DND-41 (cell line): Measurements from ENCODE around the gene SLC4A7.

Source experiments
- ATAC-seq: fragments of 200-7000 bp; cut with Tn5 transposase; 3 replicates; pipeline ENCODE4 v1.9.1; 2021; ENCODE audit warnings: low read depth; ENCODE audit not compliant: insufficient read depth
- DNase-seq: peaks from one replicate; pipeline ENCODE4 v3.0.0-alpha.2; 2020
- H2AFZ ChIP-seq: 2 replicates; pipeline ENCODE4 v1.6.0; 2012; ENCODE audit warnings: low read depth, low read length
- H3K27ac ChIP-seq: 2 replicates; pipeline ENCODE4 v1.5.1; 2012; ENCODE audit warnings: low read length, inconsistent platforms
- H3K27me3 ChIP-seq: fragments of 200-600 bp; sonication (generic); 2 replicates; pipeline ENCODE4 v1.6.0; 2012; ENCODE audit warnings: low read length, mild to moderate bottlenecking, inconsistent platforms; ENCODE audit not compliant: insufficient read depth, poor library complexity
- H3K36me3 ChIP-seq: 2 replicates; pipeline ENCODE4 v1.5.1; 2012; ENCODE audit warnings: low read length, inconsistent platforms; ENCODE audit not compliant: insufficient read depth
- H3K4me1 ChIP-seq: 2 replicates; pipeline ENCODE4 v1.5.1; 2012; ENCODE audit warnings: mild to moderate bottlenecking, low read length; ENCODE audit not compliant: insufficient read depth
- H3K4me2 ChIP-seq: 2 replicates; pipeline ENCODE4 v1.6.0; 2012; ENCODE audit warnings: mild to moderate bottlenecking, moderate library complexity, low read length, inconsistent platforms; ENCODE audit not compliant: insufficient read depth
- H3K4me3 ChIP-seq, 2 experiments: fragments of 200-600 bp in 1 of 2; shearing (Covaris generic) in 1 of 2; 2 replicates each; pipeline ENCODE4 v1.5.1; 2012 to 2016; ENCODE audit warnings: inconsistent platforms in 2 of 2, low read length in 2 of 2, mild to moderate bottlenecking in 2 of 2, low read depth in 1 of 2, moderate library complexity in 1 of 2
- H3K79me2 ChIP-seq: 2 replicates; pipeline ENCODE4 v1.6.0; 2012; ENCODE audit warnings: low read length, inconsistent platforms; ENCODE audit not compliant: insufficient read depth
- H3K9ac ChIP-seq: 2 replicates; pipeline ENCODE4 v1.6.0; 2012; ENCODE audit warnings: low read depth, mild to moderate bottlenecking, inconsistent platforms, low read length, moderate library complexity
- H3K9me3 ChIP-seq: 2 replicates; pipeline ENCODE4 v1.5.1; 2012; ENCODE audit warnings: low read length, moderate library complexity, mild to moderate bottlenecking, inconsistent platforms; ENCODE audit not compliant: insufficient read depth, severe bottlenecking
- H4K20me1 ChIP-seq: 2 replicates; pipeline ENCODE4 v1.6.0; 2012; ENCODE audit warnings: low read length; ENCODE audit not compliant: insufficient read depth
- EZH2 ChIP-seq: IDR thresholded peaks from 3 replicates; pipeline ENCODE4 v1.6.1; 2012; ENCODE audit warnings: borderline replicate concordance, low read depth, mild to moderate bottlenecking, moderate library complexity, low read length, inconsistent platforms; ENCODE audit not compliant: severe bottlenecking
- TF ChIP-seq, protein P1 (sequence below): IDR thresholded peaks from 2 replicates; pipeline ENCODE4 v1.5.1; 2012; ENCODE audit warnings: borderline replicate concordance, low read length, moderate library complexity, mild to moderate bottlenecking; ENCODE audit not compliant: poor library complexity, severe bottlenecking; ENCODE audit errors: extremely low read depth

Gene SLC4A7

DNA sequence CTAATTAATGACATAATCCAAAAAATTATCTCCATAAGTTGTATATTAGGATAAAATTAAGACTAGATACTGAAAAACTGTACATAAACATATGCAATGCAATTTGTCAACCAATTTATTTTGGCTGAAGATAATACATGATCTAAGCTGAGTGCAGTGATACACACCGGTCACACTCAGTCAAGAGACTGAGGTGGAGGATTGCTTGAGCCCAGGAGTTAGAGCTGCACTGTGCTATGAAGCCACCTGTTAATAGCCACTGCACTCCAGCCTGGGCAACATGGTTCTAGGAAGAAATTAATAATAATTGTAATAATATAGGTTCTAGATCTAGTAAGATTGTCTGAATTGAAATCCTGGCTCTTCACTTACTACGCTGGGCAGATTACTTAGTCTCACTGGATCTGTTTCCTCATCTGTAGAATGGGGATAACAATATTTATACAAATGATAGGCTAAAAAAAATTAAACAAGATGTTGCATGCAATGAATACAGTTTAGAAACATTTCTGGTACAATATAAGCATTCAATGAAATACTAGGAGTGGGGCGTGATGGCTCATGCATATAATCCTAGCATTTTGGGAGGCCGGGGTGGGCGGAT lies 15.8 kb downstream of the SLC4A7 start:
- no peak for TF ChIP-seq EZH2
- TF ChIP-seq, protein P1, sequence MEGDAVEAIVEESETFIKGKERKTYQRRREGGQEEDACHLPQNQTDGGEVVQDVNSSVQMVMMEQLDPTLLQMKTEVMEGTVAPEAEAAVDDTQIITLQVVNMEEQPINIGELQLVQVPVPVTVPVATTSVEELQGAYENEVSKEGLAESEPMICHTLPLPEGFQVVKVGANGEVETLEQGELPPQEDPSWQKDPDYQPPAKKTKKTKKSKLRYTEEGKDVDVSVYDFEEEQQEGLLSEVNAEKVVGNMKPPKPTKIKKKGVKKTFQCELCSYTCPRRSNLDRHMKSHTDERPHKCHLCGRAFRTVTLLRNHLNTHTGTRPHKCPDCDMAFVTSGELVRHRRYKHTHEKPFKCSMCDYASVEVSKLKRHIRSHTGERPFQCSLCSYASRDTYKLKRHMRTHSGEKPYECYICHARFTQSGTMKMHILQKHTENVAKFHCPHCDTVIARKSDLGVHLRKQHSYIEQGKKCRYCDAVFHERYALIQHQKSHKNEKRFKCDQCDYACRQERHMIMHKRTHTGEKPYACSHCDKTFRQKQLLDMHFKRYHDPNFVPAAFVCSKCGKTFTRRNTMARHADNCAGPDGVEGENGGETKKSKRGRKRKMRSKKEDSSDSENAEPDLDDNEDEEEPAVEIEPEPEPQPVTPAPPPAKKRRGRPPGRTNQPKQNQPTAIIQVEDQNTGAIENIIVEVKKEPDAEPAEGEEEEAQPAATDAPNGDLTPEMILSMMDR = no peak
- Histone ChIP-seq H4K20me1 (peaks cover 42% of the 10 kb centered on the region), H3K36me3 (0 out of 2 replicates have a peak, but pooled peaks cover 2% of the 10 kb centered on the region), H3K4me2 (no peak overlapping the region), H2AFZ (no peak overlapping the region), H3K4me3 (no peak overlapping the region), H3K79me2 (peaks cover 98% of the 10 kb centered on the region), H3K27ac (no peak overlapping the region), H3K9me3 (no peaks in the 10 kb centered on the region), H3K4me1 (no peaks in the 10 kb centered on the region), H3K9ac (no peak overlapping the region), H3K27me3 (no peaks in the 10 kb centered on the region)
- DNase-seq (no peak), ATAC-seq (no peak)

DNA sequence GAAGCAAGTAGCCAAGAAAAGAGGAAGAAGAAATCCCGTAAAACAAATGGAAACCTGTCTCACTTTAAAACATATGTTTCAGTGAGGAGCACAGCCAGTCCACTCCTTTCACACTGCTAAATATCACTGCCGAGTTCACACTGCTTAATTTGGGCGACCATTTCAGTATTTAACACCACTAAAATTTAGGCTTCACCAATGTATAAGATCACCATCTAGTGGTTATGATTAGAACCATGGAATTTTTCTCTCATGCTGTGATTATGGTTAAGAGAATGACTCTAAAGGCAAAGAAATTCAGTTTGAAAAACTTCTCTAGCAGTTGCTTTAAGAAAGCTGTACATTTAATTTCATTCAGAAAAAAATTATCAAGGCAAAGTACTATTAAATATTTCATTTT lies 16.6 kb downstream of the SLC4A7 start:
- Histone ChIP-seq H4K20me1 (peaks cover 34% of the 10 kb centered on the region), H3K36me3 (0 out of 2 replicates have a peak, but pooled peaks cover 2% of the 10 kb centered on the region), H3K27me3 (no peaks in the 10 kb centered on the region), H3K4me2 (no peak overlapping the region), H3K4me1 (no peaks in the 10 kb centered on the region), H2AFZ (no peak overlapping the region), H3K79me2 (peaks cover 98% of the 10 kb centered on the region), H3K9ac (no peak overlapping the region), H3K9me3 (no peaks in the 10 kb centered on the region), H3K27ac (no peak overlapping the region), H3K4me3 (no peak overlapping the region)
- TF ChIP-seq, protein P1 = peak; percentile 65
- TF ChIP-seq EZH2 = no peak
- DNase-seq = no peak
- peak; percentile 88 for ATAC-seq

GRCh38 chr3:27464646-27465045 lies 19.5 kb downstream of the SLC4A7 start:
- Histone ChIP-seq H3K27ac (no peak overlapping the region), H3K9me3 (no peaks in the 10 kb centered on the region), H4K20me1 (peaks cover 35% of the 10 kb centered on the region), H3K9ac (no peak overlapping the region), H3K36me3 (0 out of 2 replicates have a peak, but pooled peaks cover 2% of the 10 kb centered on the region), H3K4me2 (no peak overlapping the region), H2AFZ (no peak overlapping the region), H3K4me1 (no peaks in the 10 kb centered on the region), H3K27me3 (no peaks in the 10 kb centered on the region), H3K4me3 (no peak overlapping the region), H3K79me2 (peaks cover 97% of the 10 kb centered on the region)
- TF ChIP-seq EZH2 = no peak
- ATAC-seq (no peak), DNase-seq (no peak)

- Histone ChIP-seq H4K20me1 (peaks cover 33% of the 10 kb centered on the region), H3K27me3 (no peaks in the 10 kb centered on the region), H3K9me3 (no peaks in the 10 kb centered on the region), H3K27ac (no peak overlapping the region), H3K4me2 (no peak overlapping the region), H3K79me2 (peaks cover 96% of the 10 kb centered on the region), H3K9ac (no peak overlapping the region), H3K36me3 (peaks cover 2% of the 10 kb centered on the region; the same call in 1 of the 2 replicates), H3K4me1 (no peaks in the 10 kb centered on the region), H3K4me3 (no peak overlapping the region), H2AFZ (no peak overlapping the region)
- TF ChIP-seq EZH2 = no peak
- TF ChIP-seq, protein P1 = no peak
- DNase-seq (no peak), ATAC-seq (no peak)
Measured at GRCh38 chr3:27462228-27462627, 22.0 kb downstream of the SLC4A7 start.
